GM12874 (cell line): ENCODE data around the gene PCDHGA1.

Source experiments
- TF ChIP-seq, protein P1 (sequence below): IDR thresholded peaks from 2 replicates; pipeline ENCODE4 v1.5.1; 2011; ENCODE audit warnings: low read depth, mild to moderate bottlenecking, control low read depth, low read length, moderate library complexity; ENCODE audit not compliant: insufficient read depth

Gene PCDHGA1

DNA sequence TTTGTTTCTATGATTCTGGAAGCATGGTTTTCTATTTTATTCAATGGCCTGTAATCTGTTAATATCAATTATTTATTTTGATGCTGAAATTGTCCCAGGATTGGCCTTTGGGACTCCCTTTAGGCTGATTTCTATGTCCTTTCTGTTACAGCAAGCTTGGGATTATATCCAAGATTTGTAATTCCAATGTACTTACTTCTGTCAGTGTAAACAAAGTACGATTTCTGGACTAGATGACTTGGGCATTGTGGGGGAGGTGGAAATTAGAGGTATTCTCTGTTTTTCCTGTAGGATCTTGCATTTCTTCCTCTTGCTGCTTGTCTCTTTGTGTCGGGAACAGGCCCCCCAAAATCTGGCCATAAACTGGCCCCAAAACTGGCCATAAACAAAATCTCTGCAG, 103.7 kb downstream of the PCDHGA1 start:
- TF ChIP-seq, protein P1, sequence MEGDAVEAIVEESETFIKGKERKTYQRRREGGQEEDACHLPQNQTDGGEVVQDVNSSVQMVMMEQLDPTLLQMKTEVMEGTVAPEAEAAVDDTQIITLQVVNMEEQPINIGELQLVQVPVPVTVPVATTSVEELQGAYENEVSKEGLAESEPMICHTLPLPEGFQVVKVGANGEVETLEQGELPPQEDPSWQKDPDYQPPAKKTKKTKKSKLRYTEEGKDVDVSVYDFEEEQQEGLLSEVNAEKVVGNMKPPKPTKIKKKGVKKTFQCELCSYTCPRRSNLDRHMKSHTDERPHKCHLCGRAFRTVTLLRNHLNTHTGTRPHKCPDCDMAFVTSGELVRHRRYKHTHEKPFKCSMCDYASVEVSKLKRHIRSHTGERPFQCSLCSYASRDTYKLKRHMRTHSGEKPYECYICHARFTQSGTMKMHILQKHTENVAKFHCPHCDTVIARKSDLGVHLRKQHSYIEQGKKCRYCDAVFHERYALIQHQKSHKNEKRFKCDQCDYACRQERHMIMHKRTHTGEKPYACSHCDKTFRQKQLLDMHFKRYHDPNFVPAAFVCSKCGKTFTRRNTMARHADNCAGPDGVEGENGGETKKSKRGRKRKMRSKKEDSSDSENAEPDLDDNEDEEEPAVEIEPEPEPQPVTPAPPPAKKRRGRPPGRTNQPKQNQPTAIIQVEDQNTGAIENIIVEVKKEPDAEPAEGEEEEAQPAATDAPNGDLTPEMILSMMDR = no peak

DNA sequence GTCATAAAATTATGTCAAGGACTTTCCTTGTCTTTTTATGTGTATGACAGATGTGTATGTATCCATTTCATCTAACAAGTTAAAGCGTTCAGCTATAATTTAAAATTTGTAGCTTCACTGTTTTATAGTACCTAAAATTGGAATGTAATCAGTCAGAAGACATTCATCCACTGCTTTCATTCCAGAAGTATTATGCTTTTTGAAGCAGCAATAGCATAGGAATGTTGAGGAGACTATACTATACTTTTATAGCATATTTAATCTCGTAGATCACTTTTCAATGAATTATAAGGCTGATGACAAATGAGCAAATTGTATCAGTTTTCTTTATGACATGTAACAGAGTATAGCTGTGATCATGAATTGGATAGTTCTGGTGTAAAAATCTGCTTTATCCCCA, 106.9 kb downstream of the PCDHGA1 start:
- TF ChIP-seq, protein P1 = no peak

DNA sequence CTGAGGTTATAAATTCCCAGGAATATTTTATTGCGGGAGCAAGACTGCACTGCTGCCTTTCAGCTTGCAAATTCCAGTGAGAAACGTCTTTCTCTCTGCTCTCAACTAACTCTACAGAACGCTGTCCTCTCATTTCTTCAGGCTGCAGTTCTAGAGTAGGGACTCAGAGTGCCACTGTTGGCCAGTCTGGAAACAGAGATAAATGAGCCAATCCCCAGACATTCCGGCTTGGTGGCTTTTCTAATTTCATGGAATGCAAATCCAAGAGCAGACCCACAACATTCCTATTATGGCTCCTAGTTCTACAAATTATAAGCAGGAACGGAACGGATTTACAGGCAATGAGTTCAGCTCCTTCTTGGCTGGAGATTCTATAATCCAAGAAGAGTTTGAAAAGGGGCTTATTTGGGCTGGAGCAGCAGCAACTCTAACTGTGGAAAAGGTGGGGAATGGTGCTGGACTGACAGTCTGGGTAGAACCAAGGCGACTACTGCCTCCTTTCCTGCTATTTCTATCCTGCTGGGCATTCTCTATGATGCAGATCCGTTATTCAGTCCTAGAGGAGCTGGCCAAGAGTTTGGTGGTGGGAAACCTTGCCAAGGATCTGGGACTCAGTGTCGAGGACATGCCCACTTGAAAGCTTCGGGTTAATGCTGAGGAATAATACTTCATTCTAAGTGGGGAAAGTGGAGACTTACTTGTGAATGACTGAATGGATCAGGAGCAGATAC, 109.3 kb downstream of the PCDHGA1 start:
- TF ChIP-seq, protein P1 = no peak

DNA sequence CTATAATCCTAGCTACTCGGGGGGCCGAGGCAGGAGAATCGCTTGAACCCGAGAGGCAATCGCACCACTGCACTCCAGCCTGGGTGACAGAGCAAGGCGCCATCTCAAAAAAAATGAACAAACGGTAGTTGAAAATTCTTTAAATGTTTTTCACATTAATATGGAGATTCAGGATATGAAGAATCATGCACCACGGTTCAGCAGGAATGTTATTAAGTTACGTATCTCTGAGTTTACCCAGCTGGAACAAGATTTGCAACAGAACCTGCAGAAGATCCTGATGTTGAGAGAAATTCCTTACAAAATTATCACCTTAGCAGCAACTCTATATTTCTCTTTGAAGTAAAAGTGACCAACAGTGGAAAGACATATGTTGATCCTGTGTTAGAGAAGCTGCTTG, 110.0 kb downstream of the PCDHGA1 start:
- TF ChIP-seq, protein P1 = no peak

DNA sequence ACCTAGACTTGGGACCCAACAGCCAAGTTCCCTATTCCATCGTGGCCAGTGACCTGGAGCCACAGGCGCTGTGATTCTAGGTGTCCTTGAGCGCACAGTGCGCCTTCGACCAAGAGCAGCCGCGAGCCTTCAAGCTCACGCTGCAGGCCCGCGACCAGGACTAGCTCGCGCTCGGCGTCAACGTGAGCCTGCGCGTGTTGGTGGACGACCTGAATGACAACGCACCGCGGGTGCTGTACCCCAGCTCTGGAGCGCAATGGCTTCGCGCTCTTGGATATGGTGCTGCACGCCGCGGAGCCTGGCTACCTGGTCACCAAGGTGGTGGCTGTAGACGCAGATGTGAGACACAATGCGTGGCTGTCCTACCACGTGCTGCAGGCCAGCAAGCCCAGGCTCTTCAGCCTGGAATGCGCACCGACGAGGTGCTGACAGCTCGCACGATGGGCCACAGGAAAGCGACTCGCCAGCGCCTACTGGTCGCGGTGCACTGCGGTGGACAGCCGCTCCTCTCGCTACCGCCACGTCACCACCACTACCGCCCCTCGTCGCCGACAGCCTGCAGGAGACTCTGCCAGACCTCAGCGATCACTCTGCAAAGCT, 111.4 kb downstream of the PCDHGA1 start:
- TF ChIP-seq, protein P1 = no peak

DNA sequence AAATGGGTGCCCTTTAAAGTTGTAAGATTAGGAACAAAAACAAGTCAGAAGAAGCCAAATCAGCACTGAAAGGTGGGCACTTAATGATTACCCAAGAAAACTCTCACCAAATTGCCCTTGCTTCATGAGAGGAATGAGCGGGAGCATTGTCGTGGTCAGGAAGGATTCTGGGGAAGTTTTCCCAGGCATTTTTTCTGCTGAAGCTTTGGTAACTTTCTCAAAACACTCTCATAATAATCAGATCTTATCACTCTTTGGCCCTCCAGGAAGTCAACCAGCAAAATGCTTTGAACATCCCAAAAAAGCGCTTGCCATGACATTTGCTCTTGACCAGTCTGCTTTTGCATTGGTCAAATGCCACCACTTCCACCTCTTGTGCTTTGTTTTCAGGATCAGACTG, 135.0 kb downstream of the PCDHGA1 start:
- TF ChIP-seq, protein P1 = no peak

DNA sequence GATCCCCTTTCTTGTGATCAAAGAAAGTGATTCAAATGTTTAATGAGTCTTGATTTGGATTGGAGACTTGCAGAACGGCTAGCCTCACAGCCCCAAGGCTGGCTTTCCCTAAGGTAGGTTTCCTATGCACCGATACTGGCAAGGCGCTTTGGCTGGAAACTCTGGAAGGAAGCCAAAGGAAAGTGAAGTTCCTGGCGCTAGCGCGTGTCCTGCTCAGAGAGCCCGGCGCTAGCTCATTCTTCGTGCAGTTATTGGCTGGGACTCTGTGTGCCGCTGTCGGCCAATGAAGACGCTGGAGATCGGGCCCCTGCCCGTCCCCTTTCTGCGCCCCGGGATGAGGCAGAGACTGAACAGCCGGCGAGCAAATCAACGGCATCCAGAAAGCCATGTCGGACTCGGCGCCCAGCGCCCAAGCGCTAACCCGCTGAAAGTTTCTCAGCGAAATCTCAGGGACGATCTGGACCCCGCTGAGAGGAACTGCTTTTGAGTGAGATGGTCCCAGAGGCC, 145.4 kb downstream of the PCDHGA1 start, which contains the start of gene PCDHGC3:
PCDHGC3 (plus strand) TSS at position 342 of the 507 bp plus-strand sequence; CDS start at position 493, 151 bp downstream.
- TF ChIP-seq, protein P1 = peak; percentile 65
